Kidney (tissue), 14 donors: Measurements from ENCODE around the gene SPC25. TPM values are rescaled to one million over a fixed set of nuclear protein-coding genes. Genes with fewer than 3 reads are reported as not detected.
"Not testable (repeated sequence)": the region's sequence is repeated elsewhere in the genome, so short reads cannot be mapped to it uniquely, and the experiment has no call there.

Experiments
- DNase-seq, 5 donors: peaks; one replicate each; pipeline ENCODE4 v3.0.0-alpha.2; 2013 to 2020
- FAIRE-seq: peaks from 2 replicates; lab custom pipeline; 2012; peaks lifted over from hg19 to GRCh38; lab: Jason Lieb, UNC
- H3K27ac ChIP-seq, 2 donors: one replicate each; pipeline ENCODE4 v1.7.0; 2013; ENCODE audit warnings: low read depth in 2 of 2, low read length in 2 of 2, inconsistent platforms in 1 of 2
- H3K27me3 ChIP-seq: one replicate; pipeline ENCODE4 v1.7.1; 2013; ENCODE audit warnings: low read length, inconsistent platforms; ENCODE audit not compliant: control insufficient read depth, insufficient read depth
- H3K36me3 ChIP-seq, 3 donors: one replicate each; pipeline versions ENCODE4 v1.7.0 to v1.7.1; 2013; ENCODE audit warnings: low read length in 3 of 3, control low read depth in 1 of 3, inconsistent platforms in 1 of 3; ENCODE audit not compliant: insufficient read depth in 3 of 3, control insufficient read depth in 2 of 3
- H3K4me1 ChIP-seq, 3 donors: one replicate each; pipeline versions ENCODE4 v1.7.0 to v1.7.1; 2013; ENCODE audit warnings: low read length in 3 of 3, inconsistent platforms in 1 of 3, low read depth in 1 of 3; ENCODE audit not compliant: control insufficient read depth in 2 of 3, insufficient read depth in 2 of 3
- H3K4me3 ChIP-seq, 3 donors: one replicate each; pipeline versions ENCODE4 v1.7.0 to v1.8.1; 2013; ENCODE audit warnings: low read length in 3 of 3, control low read depth in 1 of 3, inconsistent platforms in 1 of 3
- H3K9ac ChIP-seq, 3 donors: one replicate each; pipeline versions ENCODE4 v1.7.0 to v1.7.1; 2013; ENCODE audit warnings: low read length in 3 of 3, control low read depth in 1 of 3, inconsistent platforms in 1 of 3
- H3K9me3 ChIP-seq, 3 donors: one replicate each; pipeline versions ENCODE4 v1.7.0 to v1.7.1; 2013; ENCODE audit warnings: low read length in 3 of 3, control low read depth in 1 of 3, inconsistent platforms in 1 of 3; ENCODE audit not compliant: control insufficient read depth in 2 of 3, insufficient read depth in 1 of 3
- intact Hi-C: fragments of 100-400 bp; cut with DNase I; formaldehyde crosslinking; loops from one replicate; pipeline ENCODE4 v1.11.1; 2022
- polyA plus RNA-seq: library from polyadenylated mRNA; stranded (reverse); fragments of 350-450 nt; fragmentation: Illumina TruSeq; extraction: RNeasy Lipid Tissue Mini Kit (QIAGEN cat#74804); gene quantifications from one replicate; pipeline ENCODE4 v1.2.3, GENCODE V29; 2014; ENCODE audit warnings: low read depth, low replicate concordance; ENCODE audit not compliant: insufficient read depth
- total RNA-seq: library from RNA; stranded (reverse); fragmentation: NEBNext Ultra II Directional; extraction: Animal tissue kit (Norgen Biotek cat#: 25700); gene quantifications from one replicate; pipeline ENCODE4 v1.2.1, GENCODE V29; 2021
- TF ChIP-seq, protein P1 (sequence below): IDR thresholded peaks from 3 replicates; pipeline ENCODE4 v1.5.1; 2012; ENCODE audit warnings: mild to moderate bottlenecking, moderate library complexity, borderline replicate concordance; ENCODE audit not compliant: insufficient read depth; ENCODE audit errors: extremely low read depth
- donor health status: control.
- donor health status: control.
- donor health status: control.
- donor health status: control.
- donor health status: control.
- donor health status: DM: yes; HTN: yes; CAD: no.
- donor health status: Normal renal cell carcinoma (clear cell type).

Gene SPC25
- total and polyA plus RNA-seq, 2 donors from 2014 or later, result 0.79 TPM; not detected in 1

DNA sequence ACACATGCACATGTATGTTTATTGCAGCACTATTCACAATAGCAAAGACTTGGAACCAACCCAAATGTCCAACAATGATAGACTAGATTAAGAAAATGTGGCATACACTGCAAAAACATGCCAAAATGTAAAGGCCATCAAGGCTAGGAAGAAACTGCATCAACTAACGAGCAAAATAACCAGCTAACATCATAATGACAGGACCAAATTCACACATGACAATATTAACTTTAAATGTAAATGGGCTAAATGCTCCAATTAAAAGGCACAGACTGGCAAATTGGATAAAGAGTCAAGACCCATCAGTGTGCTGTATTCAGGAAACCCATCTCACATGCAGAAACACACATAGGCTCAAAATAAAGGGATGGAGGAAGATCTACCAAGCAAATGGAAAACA lies 23.1 kb downstream of the SPC25 start:
- H3K4me3 ChIP-seq, H3K9ac ChIP-seq, FAIRE-seq, H3K27me3 ChIP-seq, H3K4me1 ChIP-seq, H3K9me3 ChIP-seq, intact Hi-C loops, DNase-seq, H3K27ac ChIP-seq: not testable (repeated sequence)
- H3K36me3 ChIP-seq, result peaks cover 4 to 19% (median 14%) of the 10 kb centered on the region in 3 donors

- FAIRE-seq (no peak), DNase-seq (no peak)
- Histone ChIP-seq H3K9me3 (no peaks in the 10 kb centered on the region), H3K9ac (no peak overlapping the region), H3K27me3 (no peaks in the 10 kb centered on the region), H3K27ac (no peak overlapping the region), H3K4me3 (no peak overlapping the region), H3K36me3 (peaks cover 0 to 10% (median 10%) of the 10 kb centered on the region in 3 donors), H3K4me1 (no peaks in the 10 kb centered on the region)
- TF ChIP-seq, protein P1, sequence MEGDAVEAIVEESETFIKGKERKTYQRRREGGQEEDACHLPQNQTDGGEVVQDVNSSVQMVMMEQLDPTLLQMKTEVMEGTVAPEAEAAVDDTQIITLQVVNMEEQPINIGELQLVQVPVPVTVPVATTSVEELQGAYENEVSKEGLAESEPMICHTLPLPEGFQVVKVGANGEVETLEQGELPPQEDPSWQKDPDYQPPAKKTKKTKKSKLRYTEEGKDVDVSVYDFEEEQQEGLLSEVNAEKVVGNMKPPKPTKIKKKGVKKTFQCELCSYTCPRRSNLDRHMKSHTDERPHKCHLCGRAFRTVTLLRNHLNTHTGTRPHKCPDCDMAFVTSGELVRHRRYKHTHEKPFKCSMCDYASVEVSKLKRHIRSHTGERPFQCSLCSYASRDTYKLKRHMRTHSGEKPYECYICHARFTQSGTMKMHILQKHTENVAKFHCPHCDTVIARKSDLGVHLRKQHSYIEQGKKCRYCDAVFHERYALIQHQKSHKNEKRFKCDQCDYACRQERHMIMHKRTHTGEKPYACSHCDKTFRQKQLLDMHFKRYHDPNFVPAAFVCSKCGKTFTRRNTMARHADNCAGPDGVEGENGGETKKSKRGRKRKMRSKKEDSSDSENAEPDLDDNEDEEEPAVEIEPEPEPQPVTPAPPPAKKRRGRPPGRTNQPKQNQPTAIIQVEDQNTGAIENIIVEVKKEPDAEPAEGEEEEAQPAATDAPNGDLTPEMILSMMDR, result no peak
- intact Hi-C loops, result no loop called here
These were observed 32.1 kb downstream of the SPC25 start for GRCh38 chr2:168858146-168858545.

DNA sequence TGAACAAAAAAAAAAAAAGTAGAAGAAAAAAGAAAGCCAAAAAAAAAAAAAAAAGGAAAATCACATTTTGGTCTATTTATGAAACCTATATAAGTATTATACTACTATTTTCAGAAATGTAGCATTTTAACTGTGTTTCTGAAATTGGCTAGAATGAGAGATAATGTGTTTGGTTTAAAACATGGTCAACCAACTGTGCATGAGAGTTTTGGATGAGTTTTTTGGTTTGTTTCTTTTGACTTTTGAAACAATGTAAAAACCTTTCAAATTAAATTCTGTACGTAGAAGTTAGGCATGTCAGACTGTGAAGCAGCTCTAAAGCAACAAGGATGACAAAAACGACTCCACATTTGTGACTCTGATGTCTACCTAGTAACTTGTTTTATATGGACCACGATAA lies 34.6 kb downstream of the SPC25 start:
- intact Hi-C loops, result no loop called here
- Histone ChIP-seq H3K27ac (no peak overlapping the region), H3K27me3 (no peaks in the 10 kb centered on the region), H3K4me3 (no peak overlapping the region), H3K9ac (no peak overlapping the region), H3K4me1 (no peaks in the 10 kb centered on the region), H3K9me3 (no peaks in the 10 kb centered on the region), H3K36me3 (peaks cover 0 to 23% (median 3%) of the 10 kb centered on the region in 3 donors)
- TF ChIP-seq, protein P1, result no peak
- FAIRE-seq, result no peak
- DNase-seq, result no peak

DNA sequence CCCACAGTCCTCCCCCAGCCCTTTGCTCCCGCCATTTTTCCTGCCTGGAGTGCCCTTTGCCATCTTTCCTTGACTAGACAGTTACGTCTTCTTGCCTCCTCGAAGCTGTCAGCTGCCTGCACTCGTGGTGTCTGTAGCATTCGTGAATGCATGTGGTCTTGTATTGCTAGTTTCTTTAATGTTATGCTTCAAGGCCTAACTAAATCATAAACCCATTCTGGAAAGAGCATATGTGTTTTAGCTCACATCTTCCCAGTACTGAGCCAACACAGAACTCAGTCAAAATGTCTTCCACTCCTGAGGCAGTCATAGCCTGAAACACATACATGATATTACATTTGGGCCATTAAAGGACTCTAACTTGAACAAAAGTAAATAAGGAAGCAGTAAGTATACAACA lies 35.6 kb downstream of the SPC25 start:
- DNase-seq (no peak), FAIRE-seq (no peak)
- H3K4me1 ChIP-seq, result no peaks in the 10 kb centered on the region
- intact Hi-C loops, result no loop called here
- H3K9ac ChIP-seq, result no peak overlapping the region
- H3K36me3 ChIP-seq, result peaks cover 0 to 23% (median 3%) of the 10 kb centered on the region in 3 donors
- H3K27me3 ChIP-seq, result no peaks in the 10 kb centered on the region
- TF ChIP-seq, protein P1, result no peak
- no peak overlapping the region for H3K27ac ChIP-seq
- H3K4me3 ChIP-seq, result no peak overlapping the region
- H3K9me3 ChIP-seq, result no peaks in the 10 kb centered on the region
